Activated CD8-positive, alpha-beta memory T cell treated with anti-CD3 and anti-CD28 coated beads for 48 hours (primary cell): Measurements from ENCODE around the gene CABLES2.
"Not testable (repeated sequence)": the region's sequence is repeated elsewhere in the genome, so short reads cannot be mapped to it uniquely, and the experiment has no call there.

ENCODE experiments used
- DNase-seq, 3 experiments: peaks; one replicate each; pipeline ENCODE4 v3.0.0-alpha.2; 2020; ENCODE audit warnings: low read depth in 2 of 3, low spot score in 2 of 3

The CABLES2 gene

DNA sequence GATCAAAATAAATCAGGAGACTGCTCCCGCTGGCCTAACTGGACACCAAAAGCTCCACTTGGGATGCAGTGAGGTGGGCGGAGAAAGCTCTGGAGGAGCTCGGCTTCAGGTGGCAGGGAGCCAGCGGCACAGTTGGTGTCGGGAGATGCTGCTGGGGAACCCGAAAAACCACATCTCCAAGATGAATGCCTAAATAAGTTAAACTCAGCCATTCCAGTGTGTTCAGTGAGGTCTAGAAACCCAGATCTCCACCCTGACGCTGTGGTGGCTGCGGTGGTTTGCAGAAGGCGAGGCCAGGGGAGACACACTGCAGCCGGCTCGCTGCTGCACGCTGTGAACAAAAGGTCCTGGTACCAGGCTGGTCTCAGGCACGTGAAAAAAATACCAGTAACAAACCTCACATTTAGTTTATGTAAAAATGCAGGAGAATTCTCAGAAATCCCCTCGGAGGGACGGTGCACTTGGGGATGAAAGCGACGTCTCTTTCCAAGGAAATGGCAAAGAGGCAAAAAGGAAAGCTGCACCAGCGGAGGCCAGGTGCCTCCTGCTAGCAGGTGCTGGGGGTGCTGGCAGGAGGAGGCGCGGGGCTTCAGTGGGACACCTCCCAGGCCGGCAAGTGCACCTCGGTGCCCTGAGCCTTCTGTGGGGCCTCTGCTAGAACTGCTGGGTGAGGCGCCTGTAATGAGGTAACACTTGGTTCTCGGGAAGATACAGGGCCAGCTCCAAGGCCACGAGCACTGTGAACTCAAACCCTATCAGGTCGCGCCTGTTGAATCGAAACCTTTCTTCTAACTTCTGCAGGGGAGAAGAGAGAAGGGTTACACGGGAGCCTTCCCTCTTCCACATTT lies 16.5 kb downstream of the CABLES2 start:
- DNase-seq = no peak

DNA sequence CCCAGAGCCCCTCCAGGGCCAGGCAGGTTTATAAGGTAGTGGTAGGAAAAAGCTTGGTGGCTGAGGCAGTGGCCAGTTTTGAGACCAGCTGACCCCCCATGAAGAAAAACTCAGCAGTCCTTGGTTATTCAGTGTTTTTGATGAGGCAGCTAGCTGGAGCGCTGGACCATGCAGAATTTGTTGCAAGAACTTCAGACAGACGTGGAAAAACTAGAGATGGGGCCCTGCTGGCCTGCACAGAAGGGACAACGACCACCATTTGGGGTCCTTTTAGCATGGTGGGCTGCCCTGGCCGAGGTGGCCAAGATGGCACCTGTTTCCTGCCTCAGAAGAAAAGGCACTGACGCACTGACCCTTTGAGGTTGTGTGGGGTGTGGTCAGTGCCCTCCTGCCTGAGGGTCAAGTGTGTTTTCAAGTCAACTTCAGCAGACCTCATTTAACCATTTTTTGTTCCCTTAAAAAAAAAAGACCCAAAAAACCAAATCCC lies 17.4 kb downstream of the CABLES2 start:
- no peak for DNase-seq

DNA sequence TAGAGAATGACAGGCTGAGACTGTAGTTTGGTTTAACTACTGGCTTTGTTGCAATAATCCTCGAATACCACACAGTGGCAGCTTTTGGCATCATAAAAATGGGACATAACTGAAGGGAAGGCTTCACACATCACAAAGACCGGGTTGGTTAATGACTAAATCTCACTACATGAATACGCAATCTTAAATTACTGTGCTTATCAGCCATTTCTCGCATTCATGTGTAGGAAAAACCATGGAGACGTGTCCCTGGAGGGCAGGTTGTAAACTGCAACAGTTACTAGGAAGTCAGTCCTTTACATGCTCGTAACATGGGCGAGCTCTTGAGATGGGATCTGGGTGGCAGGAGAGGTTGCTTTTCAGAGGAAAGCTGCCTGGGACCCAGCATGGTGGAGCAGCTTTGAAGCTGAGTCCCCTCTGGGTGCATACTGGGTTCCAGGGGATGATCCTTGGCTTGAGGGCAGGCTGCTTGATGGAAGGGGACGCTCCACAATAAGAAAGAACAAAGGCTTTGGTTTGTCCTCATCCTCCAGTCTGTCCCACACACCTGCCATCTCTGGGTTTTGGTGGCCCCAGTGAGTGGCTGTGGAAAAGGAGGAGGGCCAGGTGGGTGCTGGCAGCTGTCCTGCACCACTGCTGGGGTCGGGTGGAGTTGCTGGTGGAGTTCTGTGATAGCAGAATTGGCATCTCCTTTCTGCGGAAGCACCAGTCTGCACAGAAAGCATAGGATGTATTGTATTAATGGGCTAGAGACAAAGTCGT lies 18.1 kb downstream of the CABLES2 start:
- no peak for DNase-seq

DNA sequence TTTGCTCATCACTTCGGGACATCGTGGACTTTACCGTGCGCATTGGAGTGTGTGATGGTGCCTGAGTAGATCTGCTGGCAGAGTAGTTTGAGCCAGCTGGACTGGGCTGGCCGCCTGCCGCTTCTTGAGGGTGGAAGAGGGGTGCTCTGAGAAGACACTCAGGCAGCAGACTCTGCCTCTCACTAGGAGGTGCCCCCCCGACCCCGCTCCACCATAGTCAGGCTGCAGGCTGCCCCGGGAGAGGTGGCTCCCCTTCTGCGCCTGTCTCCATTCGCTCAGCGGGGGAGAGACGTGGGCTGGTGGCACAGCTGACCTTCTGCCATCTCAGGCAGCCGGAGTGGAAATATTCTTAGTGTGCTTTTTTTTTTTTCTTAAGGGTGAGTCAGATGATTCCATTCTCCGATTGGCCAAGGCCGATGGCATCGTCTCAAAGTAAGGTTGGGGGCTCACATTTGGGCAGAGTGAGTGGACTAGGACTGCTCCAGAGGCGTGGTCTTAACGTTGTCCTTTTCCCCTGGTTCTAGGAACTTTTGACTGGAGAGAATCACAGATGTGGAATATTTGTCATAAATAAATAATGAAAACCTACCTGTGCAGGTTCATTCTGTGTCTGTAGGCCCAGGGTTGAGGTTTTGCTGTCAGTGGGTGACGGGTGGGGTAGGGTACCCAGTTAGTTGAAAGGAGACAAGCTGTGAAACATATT lies 19.0 kb downstream of the CABLES2 start:
- no peak for DNase-seq

DNA sequence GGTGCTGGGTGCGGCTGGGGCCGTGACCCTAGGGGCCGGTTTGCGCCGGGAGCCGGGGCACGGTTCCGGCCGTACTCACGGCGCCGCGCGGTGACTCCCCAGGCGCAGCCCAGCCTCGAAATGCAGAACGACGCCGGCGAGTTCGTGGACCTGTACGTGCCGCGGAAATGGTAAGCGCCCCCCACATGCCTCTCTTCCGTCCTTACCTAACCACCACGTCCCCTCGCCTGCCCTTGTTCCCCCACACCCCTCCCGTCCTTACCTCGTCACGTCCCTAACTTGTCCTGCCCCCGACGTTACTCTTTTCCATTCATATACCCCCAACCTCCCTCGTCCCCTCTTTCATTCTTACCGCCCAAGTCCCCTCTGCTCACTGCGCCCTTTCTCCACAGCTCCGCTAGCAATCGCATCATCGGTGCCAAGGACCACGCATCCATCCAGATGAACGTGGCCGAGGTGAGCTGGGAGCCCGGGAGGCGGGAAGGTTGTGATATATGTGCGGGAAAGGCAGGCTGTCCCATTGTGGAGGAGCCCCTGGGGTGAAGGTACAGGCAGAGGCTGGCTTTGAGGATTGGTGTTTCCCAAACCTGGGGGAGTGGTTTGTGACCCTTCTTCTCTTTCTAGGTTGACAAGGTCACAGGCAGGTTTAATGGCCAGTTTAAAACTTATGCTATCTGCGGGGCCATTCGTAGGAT lies 19.7 kb downstream of the CABLES2 start:
- DNase-seq = no peak

DNA sequence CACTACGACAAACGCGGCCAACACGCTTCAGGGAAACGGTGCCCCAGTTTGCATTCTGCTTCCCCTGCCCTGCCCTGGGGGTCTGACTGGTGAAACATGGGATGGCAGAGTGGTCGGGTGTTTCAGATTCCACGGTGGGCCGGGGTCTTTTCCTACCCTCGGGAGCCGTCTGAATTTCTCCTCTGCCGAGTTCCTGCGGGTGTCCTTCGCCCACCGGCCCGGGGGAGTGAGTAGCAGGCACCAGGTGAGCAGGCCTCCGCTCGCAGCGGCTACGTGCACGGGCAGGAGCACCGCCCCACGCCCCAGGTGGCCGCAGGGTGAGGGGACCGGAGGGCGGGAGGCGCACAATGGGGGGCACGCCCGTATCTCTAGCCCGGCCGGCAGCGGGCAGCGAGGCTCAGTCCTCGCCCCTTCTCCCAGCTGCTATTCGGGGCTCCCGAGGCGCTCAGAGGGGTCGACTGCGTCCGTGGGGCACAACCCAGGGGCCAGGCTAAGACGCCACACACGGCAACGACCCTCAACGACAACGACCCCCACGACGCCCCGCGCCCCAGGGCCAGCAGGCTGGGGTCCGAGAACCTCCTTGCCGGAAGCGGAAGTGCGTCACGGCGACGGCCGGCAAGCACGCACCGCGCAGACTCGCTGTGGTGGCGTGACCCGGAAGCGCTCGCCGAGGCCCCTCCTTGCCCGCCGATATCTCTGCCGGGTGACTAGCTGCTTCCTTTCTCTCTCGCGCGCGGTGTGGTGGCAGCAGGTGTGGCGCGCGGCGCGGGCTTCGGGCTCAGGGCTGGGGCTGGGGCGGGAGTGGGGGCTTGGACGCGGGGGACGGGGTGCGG lies 20.5 kb downstream of the CABLES2 start, which contains the start of gene RPS21:
RPS21 (plus strand) TSS at position 721 of the 836 bp plus-strand sequence. CDS start 236 bp downstream, outside the sequence.
- DNase-seq = peak; percentile 82 to 87 (median 83)

DNA sequence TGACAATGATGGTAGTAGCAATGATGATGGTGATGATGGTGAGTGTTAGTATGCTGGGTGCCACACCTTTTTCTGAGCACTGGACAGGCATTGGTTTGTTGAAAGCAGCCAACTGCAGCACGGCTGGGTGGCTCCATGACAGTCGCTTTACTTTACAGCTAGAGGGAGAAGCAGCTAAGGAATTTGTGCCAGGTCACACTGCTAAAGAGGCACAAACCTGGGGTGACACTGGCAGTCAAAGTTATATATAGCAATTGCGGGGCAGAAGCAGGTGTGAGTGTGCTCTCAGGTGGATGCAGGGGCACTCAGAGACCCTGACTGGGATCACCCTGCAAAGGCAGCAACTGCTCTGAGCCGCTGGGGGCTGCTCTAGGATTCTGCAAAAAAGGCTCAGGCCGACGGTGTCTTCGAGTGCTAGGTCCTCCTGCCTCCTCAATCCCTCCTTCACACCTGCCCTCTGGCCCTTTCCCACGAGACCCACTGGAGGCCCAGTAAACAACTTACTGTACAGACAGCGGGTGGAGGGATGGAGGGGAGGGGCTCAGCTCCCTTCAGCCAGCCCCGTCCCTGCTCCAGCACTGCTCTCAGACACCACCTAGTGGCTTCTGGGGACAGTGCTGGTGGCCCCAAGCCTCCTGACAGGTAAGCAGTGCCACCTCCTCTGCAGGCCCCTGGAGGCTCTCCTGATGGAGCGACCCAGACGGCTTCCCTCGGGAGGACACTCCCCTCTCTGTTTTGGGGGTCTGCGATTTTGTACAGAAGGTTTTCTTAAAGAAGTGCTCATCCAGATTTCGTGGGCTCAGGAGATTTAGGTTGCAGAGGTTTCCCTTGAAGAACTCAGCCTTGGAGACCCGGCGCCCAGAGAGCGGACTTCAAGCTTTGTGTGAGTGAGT lies 24.5 kb downstream of the CABLES2 start:
- peak in 2 of 3 experiments; percentile 54 for DNase-seq

DNA sequence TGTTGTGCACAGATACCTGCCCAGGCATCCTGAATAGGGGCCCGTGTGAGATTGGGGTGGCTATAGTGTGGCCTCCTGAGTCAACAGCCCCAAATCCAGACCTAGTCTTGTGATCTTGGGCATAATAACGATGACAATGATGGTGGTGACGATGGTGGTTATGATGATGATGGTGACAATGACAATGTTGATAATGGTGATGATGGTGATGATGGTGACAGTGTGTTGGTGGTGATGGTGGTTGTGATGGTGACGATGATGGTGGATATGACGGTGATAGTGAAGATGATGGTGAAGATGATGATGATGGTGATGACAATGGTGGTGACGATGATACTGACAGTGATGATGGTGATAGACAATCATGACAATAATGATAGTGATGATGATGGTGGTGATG lies 25.2 kb downstream of the CABLES2 start:
- DNase-seq = no peak

DNA sequence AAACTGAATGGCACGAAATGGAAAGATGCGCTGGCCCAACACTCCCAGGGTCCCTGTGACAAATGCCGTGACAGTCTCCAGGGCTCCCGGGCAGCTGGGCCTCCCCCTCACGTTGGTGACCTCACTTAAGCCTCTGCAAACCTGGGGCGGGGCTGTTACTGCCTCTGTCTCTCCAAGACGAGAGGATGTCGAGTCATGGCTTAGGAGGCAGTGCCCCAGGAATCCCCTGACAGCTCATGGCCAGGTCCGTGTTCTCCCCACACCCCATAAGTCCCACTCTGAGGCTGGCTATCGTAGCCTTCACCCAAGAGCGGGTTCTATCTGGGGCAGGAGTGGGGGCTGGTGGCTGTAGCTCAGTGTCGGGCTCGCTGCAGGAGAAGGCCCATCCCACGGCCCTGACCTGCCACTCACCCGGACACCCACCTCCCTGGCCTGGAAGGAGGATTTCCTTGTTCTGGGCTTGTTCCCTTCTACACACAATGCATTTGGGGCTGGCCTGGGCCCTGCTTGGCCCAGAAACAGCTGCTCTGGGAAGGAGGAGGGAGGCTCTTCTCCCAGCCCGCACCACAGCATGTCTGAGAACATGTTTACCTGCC lies 25.8 kb downstream of the CABLES2 start:
- no peak for DNase-seq

DNA sequence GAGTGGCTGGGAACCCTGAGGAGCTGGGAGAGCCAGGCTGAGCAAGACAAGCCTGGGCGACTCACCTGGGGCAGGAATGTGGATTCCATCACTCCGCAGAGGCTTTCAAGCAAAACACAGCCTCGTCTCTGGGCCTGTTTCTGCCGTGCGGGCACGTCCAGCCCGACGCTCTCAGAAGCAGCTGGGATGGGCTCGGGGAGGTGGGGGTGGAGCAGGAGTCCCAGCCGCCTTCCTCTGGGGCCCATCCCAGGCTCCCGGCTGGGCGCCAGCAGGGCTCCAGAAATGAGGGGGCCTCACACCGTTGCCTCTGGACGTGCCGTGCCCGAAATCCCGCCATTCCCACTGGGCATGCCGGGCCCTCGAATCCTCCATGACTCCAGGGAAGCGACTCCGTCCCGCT lies 28.9 kb downstream of the CABLES2 start:
- DNase-seq = no peak

DNA sequence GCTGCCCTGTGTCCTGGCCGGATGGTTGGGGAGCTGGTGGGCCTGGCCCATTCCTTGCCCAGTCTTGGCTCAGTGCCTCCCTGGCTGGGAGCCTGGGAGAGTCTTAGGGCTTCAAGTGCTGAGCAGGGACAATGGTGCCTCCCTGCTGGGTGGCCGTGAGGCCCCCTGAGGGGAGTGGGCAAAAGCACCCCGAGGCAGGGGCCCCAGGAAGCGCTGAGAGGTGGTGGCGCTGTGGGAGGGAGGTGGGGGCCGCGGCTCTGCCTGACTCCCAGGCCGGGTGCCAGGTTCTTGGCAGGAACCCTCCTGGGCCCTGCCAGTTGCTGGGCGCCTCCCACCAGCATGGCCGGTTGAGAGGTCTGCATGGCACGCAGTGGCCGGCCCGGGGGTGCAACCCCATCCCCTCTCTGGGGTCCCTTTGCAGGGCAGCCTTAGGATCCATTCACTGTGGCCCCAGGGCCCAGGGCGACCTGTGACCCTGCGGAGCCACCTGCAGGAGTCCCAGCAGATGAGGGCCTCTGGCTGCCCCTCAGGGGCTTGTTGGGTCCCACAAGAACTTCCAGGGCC lies 29.4 kb downstream of the CABLES2 start:
- no peak for DNase-seq

DNA sequence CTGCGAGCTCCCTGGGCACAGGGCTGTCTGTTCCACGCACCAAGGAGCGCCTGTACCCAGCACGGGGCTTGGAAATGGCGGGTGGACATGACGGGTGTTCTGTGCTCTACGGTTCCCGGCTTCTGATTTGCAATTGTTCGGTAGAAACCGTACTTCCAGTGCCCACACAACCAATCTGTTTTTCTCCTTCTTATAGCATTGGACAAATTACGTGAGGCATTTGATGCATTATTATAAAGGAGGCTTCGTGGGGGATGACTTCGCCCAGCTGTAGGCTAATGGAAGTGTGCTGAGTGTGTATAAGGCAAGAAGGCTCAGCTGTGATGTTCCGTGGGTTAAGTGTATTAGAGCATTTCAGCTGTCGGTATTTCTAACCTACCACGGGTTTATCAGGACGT lies 30.0 kb downstream of the CABLES2 start:
- no peak for DNase-seq

DNA sequence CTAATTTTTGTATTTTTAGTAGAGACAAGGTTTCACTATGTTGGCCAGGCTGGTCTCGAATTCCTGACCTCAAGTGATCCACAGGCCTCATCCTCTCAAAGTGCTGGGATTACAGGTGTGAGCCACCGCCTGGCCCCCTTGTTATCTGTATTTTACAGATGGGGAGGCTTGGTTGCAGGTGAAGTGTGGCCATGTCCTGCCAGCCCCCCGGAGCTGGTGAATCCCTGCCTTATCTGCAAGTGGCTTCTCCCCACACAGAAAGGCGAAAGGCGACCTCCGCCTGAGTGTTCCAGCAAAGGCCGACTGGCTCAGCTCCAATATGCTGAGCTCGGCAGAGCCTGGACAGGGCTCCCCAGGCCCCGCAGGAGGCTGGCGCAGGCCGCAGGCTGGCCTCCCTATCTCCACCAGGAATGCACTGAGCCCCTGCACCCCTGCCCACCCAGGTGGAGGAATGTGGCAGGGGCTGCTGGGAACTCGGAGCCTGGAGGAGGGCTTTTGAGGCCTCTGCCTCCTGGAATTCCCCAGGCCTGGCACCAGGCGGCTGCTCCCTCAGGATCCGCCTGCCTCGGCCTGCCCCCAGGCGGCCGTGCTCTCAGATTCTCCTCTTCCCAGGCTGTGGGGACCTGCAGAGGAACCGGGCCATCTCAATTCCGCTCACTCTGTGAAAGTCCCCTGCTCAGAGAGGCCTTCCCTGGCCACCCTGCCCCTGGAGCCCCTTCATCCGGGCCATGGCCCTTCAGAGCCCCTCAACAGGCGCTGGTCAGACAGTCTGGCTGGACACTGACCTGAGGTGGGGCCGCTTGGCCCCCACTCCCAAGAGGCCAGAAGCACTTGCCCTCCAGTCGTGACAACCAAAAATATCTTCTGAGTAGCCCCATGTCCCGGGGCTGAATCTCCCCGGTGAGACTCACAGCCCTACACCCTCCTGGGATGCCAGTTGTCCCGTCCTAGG lies 30.7 kb downstream of the CABLES2 start:
- DNase-seq = no peak

DNA sequence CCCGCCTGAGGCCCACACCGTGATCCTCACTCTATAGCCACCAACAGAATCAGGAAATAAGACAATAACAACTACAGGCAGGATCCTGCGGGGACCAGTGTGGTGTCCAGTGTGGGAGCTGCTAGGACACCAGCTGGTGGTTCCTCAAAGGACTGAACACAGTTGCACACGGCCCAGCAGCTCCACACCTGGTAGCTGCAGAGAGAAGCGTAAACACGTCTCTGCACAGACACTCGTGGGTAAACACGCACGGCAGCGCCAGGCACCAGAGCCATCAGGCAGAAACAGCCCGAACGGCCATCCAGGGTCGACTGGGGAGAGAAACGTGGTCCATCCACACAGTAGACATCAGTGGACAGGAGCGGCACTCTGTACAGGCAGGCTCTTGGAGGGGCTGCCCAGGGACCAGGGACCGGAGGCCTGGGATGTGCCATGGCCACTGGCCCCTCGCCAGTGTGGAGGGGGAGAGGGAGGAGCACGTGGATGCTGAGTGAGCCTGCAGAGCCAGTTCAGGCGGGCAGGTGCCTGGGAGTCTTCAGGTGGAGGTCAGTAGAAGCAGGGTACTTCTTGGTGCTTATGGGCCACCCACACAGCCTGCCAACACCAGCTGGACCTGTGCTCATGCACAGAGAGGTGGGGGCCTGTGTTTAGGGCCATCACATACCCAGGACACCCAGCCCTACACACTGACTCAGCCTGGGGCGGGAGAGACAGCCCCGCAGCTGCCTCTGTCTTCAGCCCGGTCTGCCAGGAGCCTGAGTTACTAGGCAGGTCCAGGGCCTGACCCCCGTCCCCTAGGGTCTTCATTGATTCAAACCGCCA lies 32.5 kb downstream of the CABLES2 start:
- DNase-seq = no peak

DNA sequence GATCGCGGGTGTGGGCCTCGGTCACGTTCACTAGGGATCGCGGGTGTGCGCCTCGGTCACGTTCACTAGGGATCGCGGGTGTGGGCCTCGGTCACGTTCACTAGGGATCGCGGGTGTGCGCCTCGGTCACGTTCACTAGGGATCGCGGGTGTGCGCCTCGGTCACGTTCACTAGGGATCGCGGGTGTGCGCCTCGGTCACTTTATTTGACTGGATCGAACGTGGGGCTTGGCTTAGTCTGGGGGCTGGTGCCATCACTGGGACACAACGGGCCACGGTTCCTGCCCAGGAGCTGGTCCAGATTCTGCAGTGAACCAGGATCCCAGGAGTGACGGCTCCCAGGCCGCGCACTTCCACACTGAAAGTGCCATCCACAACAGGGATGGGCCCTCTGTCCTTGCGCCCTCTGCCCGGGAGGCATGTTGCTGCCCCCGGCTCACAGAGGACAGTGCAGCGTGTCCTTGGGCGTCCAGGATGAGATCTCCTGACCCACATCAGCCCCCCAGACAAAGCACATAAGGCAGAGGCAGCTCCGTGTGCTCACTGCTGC lies 33.4 kb downstream of the CABLES2 start:
- not testable (repeated sequence) for DNase-seq
